ENCODE measurements around the gene TIMM29.
"Not testable (repeated sequence)": the region's sequence is repeated elsewhere in the genome, so short reads cannot be mapped to it uniquely, and the experiment has no call there.

The TIMM29 gene

GRCh38 chr19:10912619-10913018 is 16.0 kb upstream of the TIMM29 start:
- DNase-seq (ENCODE audit: low spot score), result no peak

DNA sequence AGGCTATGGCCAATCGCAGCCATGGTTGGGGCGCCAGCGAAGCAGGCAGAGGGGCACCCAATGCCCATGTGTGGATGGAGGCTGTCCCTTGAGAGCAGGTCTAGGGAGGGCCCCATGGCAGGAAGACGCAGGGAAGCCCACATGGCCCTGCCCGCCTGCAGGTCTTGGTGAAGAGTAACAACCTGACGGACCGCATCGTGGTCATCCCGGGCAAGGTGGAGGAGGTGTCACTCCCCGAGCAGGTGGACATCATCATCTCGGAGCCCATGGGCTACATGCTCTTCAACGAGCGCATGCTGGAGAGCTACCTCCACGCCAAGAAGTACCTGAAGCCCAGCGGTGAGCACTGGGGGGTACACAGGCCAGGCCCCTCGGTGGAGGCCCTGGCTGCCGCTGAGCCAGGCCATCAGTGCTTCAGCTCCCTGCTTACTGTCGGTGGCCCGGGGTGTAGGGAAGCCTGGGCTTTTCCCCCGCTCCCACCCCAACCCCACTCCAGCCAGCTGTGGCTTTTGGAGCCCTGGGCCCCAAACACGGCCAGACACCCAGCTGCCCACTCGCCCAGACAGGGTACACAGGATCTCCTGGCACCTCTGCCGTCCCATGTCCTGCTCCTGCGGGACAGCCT is 14.8 kb upstream of the TIMM29 start:
- no peak for DNase-seq (ENCODE audit: low spot score)

DNA sequence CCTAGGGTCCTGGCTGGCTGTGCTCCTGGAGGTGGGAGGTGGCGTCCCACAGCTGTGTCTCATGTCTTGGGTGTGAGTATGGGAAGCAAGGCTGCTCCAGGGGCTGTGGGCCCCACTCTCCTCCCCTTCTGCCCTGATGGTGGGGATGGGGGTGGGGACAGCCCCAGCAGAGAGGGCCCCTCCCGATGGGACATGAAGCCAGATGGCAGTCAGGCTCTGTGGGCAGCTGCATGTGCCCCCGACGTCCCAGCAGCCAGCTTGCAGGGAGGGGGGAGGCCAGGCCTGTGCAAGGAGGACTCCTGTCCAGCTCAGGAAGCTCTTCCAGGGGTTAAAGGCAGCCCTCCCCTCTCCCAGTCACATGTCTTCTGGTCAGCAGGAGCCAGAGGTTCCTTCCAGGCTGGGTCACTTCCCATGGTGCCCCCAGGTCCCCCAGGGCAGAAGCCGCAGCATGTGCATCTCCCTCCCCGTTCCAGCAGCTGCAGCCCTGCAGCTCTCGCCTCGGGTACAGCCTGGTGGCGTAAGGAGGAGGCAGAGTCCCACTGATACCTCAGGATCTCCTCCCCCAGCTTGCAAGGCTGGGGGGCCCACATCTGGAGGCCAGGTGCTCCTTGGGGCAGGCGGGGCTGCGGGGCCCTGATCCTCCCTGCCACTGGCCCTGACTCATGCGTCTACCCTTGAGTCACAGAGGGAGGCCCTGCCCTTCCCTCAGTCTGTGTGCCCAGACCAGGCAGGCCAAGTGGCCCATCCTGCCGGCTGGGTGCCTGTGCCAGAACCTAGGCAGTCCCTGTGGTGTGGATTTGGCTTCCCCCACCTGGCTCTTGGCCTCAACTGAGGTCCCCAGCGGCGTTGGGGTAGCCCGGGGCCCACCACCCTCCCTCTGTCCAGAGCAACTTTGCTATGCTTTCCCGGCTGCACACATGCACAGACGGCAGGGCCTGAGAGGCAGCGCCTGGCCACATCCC is 13.2 kb upstream of the TIMM29 start:
- DNase-seq (ENCODE audit: low spot score), result no peak

DNA sequence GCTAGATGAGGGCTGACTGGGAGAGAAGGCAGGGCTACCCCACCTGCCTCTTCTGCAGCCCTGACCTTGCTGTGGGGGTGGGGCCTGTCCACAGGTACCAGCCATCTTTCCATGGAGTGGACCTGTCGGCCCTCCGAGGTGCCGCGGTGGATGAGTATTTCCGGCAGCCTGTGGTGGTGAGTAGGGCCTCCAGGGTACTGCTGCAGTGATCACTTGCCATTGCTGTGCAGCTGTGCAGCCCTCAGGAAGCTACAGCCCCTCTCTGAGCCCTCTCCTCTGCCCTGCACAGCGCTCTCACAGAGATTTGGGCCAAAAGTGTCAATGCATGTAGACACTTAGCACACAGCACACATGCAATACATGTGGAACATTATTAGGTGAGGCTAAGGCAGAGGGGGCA is 12.0 kb upstream of the TIMM29 start:
- no peak for DNase-seq (ENCODE audit: low spot score)

GRCh38 chr19:10918359-10918758 is 10.3 kb upstream of the TIMM29 start:
- no peak for DNase-seq (ENCODE audit: low spot score)

GRCh38 chr19:10919352-10920287 is 9.0 kb upstream of the TIMM29 start:
- DNase-seq (ENCODE audit: low spot score), result no peak

DNA sequence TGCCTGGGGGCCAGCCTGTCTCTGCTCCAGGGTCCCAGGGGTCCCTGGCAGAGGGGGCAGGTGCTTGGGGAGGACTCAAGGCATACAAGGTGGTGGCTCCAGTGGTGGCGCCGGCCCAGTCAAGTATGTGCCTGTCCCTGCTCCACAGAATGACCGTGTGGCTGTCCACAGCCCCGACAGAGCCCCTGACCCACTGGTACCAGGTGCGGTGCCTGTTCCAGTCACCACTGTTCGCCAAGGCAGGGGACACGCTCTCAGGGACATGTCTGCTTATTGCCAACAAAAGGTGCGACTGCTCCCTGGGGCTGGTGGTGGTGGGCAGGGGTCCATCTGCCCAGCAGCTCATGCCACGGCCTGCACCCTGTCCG is 8.3 kb upstream of the TIMM29 start:
- DNase-seq (ENCODE audit: low spot score), result no peak

DNA sequence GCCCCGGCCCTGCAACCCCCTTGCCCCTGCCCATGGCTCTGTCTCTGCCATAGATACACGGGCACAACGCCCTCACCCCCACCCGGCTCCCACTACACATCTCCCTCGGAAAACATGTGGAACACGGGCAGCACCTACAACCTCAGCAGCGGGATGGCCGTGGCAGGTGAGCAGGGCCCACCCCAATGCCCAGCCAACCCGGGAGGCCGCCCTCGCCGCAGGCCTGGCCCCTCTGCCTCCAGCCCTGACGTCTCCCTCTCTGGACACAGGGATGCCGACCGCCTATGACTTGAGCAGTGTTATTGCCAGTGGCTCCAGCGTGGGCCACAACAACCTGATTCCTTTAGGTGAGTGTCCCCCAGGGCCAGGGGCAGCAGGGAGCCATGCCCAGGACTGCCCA is 7.8 kb upstream of the TIMM29 start:
- DNase-seq (ENCODE audit: low spot score), result no peak

GRCh38 chr19:10921199-10921909 is 7.3 kb upstream of the TIMM29 start:
- DNase-seq (ENCODE audit: low spot score), result no peak

DNA sequence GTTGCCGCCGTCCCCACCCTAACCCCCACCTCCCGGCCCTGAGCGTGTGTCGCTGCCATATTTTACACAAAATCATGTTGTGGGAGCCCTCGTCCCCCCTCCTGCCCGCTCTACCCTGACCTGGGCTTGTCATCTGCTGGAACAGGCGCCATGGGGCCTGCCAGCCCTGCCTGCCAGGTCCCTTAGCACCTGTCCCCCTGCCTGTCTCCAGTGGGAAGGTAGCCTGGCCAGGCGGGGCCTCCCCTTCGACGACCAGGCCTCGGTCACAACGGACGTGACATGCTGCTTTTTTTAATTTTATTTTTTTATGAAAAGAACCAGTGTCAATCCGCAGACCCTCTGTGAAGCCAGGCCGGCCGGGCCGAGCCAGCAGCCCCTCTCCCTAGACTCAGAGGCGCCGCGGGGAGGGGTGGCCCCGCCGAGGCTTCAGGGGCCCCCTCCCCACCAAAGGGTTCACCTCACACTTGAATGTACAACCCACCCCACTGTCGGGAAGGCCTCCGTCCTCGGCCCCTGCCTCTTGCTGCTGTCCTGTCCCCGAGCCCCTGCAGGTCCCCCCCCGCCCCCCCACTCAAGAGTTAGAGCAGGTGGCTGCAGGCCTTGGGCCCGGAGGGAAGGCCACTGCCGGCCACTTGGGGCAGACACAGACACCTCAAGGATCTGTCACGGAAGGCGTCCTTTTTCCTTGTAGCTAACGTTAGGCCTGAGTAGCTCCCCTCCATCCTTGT is 6.5 kb upstream of the TIMM29 start:
- no peak for DNase-seq (ENCODE audit: low spot score)

DNA sequence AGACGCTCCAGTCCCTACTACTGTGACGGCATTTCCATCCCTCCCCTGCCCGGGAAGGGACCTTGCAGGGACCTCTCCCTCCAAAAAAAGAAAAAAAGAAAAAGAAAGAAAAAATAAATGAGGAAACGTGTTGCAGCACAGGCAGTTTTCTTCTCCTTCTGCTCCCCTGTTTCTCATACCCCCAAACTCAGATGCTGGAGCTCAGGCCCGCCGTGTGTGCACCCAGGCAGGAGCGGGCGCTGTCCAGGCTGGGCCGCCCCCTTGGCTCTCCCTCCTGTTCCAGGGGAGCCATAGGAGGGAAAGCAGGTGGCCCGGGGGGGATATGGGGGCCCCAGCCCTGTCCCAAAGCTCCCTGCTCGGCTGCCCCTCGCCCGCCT is 6.0 kb upstream of the TIMM29 start:
- no peak for DNase-seq (ENCODE audit: low spot score)

- no peak for DNase-seq (ENCODE audit: low spot score)
These were observed 5.1 kb upstream of the TIMM29 start for GRCh38 chr19:10923260-10924112.

- DNase-seq (ENCODE audit: low spot score), result no peak
These were observed 4.0 kb upstream of the TIMM29 start for GRCh38 chr19:10924597-10924996.

- no peak for DNase-seq (ENCODE audit: low spot score)
These were observed 665 bp upstream of the TIMM29 start for GRCh38 chr19:10927730-10928562.

GRCh38 chr19:10929402-10929794 is 787 bp downstream of the TIMM29 start:
- no peak for DNase-seq (ENCODE audit: low spot score)

GRCh38 chr19:10935371-10936059 is 6.9 kb downstream of the TIMM29 start:
- no peak for DNase-seq (ENCODE audit: low spot score)

DNA sequence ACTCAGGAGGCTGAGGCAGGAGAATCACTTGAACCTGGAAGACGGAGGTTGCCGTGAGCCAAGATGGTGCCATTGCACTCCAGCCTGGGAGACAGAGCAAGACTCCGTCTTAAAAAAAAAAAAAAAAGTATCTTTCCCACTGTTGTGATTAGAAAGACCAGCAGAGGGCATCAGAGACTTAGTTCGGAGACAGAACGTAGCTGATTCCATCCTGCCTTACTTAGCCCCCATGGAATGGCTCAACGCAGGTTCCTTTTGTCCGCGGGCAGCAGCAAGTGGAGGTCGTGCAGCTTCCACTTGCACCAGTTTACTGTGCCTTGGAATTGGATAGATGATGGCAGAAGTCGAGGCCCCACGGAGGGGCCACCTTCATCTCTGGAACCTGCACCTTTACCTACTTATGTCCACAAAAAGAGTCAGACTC is 8.1 kb downstream of the TIMM29 start:
- peak; percentile 76 for DNase-seq (ENCODE audit: low spot score)

GRCh38 chr19:10941649-10942048 is 13.0 kb downstream of the TIMM29 start:
- not testable (repeated sequence) for DNase-seq (ENCODE audit: low spot score)

DNA sequence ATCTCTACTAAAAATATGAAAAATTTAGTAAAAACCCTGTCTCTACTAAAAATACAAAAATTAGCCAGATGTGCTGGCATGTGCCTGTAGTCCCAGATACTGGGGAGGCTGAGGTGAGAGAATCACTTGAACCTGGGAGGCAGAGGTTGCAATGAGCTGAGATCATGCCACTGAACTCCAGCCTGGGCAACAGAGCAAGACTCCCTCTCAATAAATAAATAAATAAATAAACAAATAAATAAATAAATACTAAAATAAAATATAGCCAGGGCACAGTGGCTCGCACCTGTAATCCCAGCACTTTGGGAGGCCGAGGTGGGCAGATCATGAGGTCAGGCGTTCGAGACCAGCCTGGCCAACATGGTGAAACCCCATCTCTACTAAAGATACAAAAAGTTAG is 14.8 kb downstream of the TIMM29 start:
- not testable (repeated sequence) for DNase-seq (ENCODE audit: low spot score)
